Measurements from ENCODE around the gene AUTS2.

GRCh38 chr7:69608049-69608448 lies 9.8 kb downstream of the AUTS2 start:
- TF ChIP-seq TARDBP (IDR thresholded peaks at IDR 0.05) (no peak), NFRKB (IDR thresholded peaks at IDR 0.05) (no peak), BHLHE40 (IDR thresholded peaks at IDR 0.05; ENCODE audit: borderline replicate concordance) (no peak), ELF4 (IDR thresholded peaks at IDR 0.05) (no peak), HDGF (IDR thresholded peaks at IDR 0.05; ENCODE audit: borderline replicate concordance) (no peak), ARNT (IDR thresholded peaks at IDR 0.05) (no peak), FOXM1 (IDR thresholded peaks at IDR 0.05; ENCODE audit: borderline replicate concordance) (no peak), LEF1 (IDR thresholded peaks at IDR 0.05; ENCODE audit: borderline replicate concordance) (no peak), ZNF384 (IDR thresholded peaks at IDR 0.05) (no peak), SP1 (IDR thresholded peaks at IDR 0.05) (no peak), SUZ12 (IDR thresholded peaks at IDR 0.05) (no peak), FOXK2 (IDR thresholded peaks at IDR 0.05) (no peak)
- TF ChIP-seq, protein P1, sequence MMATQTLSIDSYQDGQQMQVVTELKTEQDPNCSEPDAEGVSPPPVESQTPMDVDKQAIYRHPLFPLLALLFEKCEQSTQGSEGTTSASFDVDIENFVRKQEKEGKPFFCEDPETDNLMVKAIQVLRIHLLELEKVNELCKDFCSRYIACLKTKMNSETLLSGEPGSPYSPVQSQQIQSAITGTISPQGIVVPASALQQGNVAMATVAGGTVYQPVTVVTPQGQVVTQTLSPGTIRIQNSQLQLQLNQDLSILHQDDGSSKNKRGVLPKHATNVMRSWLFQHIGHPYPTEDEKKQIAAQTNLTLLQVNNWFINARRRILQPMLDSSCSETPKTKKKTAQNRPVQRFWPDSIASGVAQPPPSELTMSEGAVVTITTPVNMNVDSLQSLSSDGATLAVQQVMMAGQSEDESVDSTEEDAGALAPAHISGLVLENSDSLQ (IDR thresholded peaks at IDR 0.05), result no peak
